Activated T-cell treated with anti-CD3 and anti-CD28 coated beads, Interleukin-2, amount 50 U/mL, for 4 hours (primary cell): Measurements from ENCODE around the gene AIP. TPM values are rescaled to one million over a fixed set of nuclear protein-coding genes. Genes with fewer than 3 reads are reported as not detected.

Experiments
- ATAC-seq, 2 donors: fragments of 200-7000 bp; cut with Tn5 transposase; one replicate each; pipeline ENCODE4 v1.10.0; 2021
- DNase-seq: peaks from one replicate; pipeline ENCODE4 v3.0.0-alpha.2; 2020
- H3K27me3 Mint-ChIP-seq: one replicate; pipeline ENCODE4 v1.8.0; 2021; ENCODE audit warnings: low read depth, mixed read lengths
- H3K36me3 Mint-ChIP-seq: one replicate; pipeline ENCODE4 v1.8.0; 2022; ENCODE audit warnings: mixed read lengths; ENCODE audit not compliant: insufficient read depth
- H3K4me1 Mint-ChIP-seq: one replicate; pipeline ENCODE4 v1.8.0; 2021; ENCODE audit warnings: low read depth, mixed read lengths
- H3K4me3 Mint-ChIP-seq: one replicate; pipeline ENCODE4 v1.8.0; 2021; ENCODE audit warnings: mild to moderate bottlenecking, moderate library complexity, mixed read lengths
- H3K9me3 Mint-ChIP-seq: one replicate; pipeline ENCODE4 v1.8.0; 2021; ENCODE audit warnings: mixed read lengths
- total RNA-seq, 3 donors: library from RNA; stranded (reverse); gene quantifications; one replicate each; pipeline ENCODE4 v1.2.1, GENCODE V29; 2021

Gene AIP
- total RNA-seq, 3 donors from 2014 or later = 156 to 183 (median 166) TPM

DNA sequence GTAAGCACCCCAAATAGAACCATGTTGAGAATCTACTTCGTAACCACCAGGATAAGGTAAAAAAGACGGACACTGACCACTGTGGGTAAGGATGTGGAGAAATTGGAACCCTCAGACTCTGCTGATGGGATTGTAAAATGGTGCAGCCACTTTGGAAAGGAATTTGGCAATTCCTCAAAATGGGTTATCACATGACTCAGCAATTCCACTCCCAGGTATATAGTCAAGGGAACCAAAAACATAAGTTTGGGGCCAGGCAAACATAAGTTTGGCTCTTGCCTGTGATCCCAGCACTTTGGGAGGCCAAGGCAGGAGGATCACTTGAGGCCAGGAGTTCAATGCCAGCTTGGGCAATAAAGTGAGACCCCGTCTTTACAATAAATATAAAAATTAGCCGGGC lies 45.5 kb downstream of the AIP start:
- H3K4me3 Mint-ChIP-seq = no peak overlapping the region
- no peaks in the 10 kb centered on the region for H3K9me3 Mint-ChIP-seq
- H3K4me1 Mint-ChIP-seq = no peaks in the 10 kb centered on the region
- ATAC-seq = no peak
- no peak for DNase-seq
- H3K27me3 Mint-ChIP-seq = peaks cover 3% of the 10 kb centered on the region
- H3K36me3 Mint-ChIP-seq = no peaks in the 10 kb centered on the region

DNA sequence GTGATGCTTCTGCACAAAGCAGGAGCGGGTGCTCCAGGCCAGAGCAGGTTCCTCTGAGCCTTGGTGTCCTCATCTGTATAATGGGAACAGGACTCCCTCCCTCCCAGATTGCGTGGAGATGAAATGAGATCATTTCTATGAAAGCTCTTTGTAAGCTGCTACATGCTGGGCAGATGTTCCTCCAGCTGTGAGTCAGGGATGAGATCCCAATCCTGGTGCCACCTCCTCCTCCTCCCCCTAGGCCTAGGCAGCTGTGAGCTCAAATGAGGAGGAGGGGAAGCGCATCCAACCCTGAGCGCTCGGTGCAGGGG lies 47.4 kb downstream of the AIP start:
- DNase-seq (no peak), ATAC-seq (no peak)
- Mint-ChIP-seq H3K4me3 (no peak overlapping the region), H3K9me3 (peaks cover 10% of the 10 kb centered on the region), H3K36me3 (no peaks in the 10 kb centered on the region), H3K4me1 (no peaks in the 10 kb centered on the region), H3K27me3 (peaks cover 6% of the 10 kb centered on the region)

DNA sequence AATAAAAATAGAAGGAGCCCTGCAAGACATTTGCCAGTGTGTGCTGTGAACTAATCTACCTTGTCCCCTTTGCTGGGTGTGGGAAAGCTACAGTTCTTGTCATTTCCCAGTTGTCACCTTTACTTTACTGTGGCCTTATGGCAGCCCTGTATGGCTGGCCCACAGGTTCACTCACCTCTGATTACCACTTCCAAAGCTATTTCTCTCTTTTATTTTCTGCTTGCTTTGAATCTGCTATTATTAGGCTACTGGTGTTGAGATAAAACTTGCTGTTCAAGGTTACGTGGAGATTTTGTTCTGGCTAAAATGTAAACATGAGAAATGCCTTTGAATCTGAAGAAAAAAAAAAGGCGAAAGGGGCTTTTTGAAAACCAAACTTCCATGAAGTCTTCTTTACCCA lies 50.1 kb downstream of the AIP start:
- no peaks in the 10 kb centered on the region for H3K36me3 Mint-ChIP-seq
- peaks cover 10% of the 10 kb centered on the region for H3K9me3 Mint-ChIP-seq
- H3K4me3 Mint-ChIP-seq = no peak overlapping the region
- H3K27me3 Mint-ChIP-seq = peaks cover 6% of the 10 kb centered on the region
- no peaks in the 10 kb centered on the region for H3K4me1 Mint-ChIP-seq
- DNase-seq (no peak), ATAC-seq (no peak)

DNA sequence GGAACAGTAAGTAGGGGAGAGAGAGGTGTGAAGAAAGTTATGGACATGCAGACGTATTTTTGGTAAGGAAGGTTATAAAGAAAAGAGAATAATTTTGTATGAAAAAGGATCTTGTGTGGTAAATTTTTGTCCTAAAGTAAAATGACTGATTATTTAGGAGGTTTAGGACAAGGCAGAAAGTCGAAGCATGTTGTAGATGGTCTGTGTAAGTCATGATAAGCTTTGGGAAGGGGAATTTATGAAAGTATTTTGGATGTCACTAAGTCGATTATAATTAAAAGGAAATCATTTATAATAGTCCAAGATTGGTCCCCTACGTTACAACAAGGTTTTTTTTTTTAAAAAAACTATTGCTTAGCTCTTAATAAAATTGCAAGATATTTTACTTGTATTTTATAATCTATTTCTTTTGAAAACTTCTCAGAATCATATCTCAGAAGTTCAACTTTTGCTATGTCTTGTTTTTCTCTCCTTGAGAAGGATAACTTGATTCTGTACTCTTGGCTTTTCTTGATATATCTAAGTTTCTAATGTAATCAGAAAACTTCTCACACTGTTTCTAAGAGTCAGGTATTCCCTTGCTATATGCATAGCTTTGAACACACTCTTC lies 51.3 kb downstream of the AIP start:
- DNase-seq = no peak

DNA sequence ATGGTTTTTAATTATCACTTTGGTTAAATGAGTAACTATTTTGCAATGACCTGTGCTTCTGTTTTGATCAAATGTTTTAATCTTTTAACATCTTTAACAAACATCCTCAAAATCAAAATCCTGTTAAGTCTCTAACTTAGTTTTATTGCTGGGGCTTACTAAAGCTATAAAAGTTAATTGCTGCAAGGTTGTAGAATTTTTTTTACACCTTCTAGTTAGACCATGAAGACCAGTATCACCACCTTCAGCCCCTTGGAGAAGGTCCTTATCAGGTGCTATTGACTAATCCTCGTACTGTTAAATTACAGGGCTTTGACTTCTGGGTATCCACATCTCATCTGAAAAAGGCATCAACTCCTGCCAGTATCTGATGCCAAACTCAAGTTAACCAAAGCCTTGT lies 52.7 kb downstream of the AIP start:
- DNase-seq (no peak), ATAC-seq (no peak)
- Mint-ChIP-seq H3K4me1 (no peaks in the 10 kb centered on the region), H3K4me3 (no peak overlapping the region), H3K9me3 (peaks cover 10% of the 10 kb centered on the region), H3K27me3 (peaks cover 3% of the 10 kb centered on the region), H3K36me3 (no peaks in the 10 kb centered on the region)

More for the DNA sequence above, 51.3 kb downstream of the AIP start:
- no peaks in the 10 kb centered on the region for H3K4me1 Mint-ChIP-seq
- no peak overlapping the region for H3K4me3 Mint-ChIP-seq
- H3K36me3 Mint-ChIP-seq = no peaks in the 10 kb centered on the region
- H3K27me3 Mint-ChIP-seq = peaks cover 5% of the 10 kb centered on the region
- no peak for ATAC-seq
- peaks cover 10% of the 10 kb centered on the region for H3K9me3 Mint-ChIP-seq

DNA sequence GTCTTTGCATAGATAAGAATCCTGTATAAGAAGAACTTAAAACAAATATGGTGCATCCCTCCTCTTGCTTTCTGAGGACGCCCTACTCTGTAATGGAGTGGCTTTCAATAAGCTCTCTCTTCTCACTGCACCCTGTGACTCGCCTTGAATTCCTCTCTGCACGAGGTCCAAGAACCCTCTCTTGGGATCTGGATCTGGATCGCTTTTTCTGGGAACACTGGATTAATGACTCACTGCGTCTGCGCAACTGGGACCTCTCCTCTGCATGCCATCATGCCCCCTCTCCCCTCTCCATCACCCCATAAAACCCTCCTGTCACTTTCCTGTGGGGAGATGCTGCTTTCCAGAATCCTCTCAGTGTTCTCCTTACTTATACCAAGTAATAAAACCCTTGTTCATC lies 55.5 kb downstream of the AIP start:
- Mint-ChIP-seq H3K4me3 (no peak overlapping the region), H3K36me3 (no peaks in the 10 kb centered on the region), H3K4me1 (no peaks in the 10 kb centered on the region), H3K27me3 (peaks cover 3% of the 10 kb centered on the region), H3K9me3 (peaks cover 10% of the 10 kb centered on the region)
- DNase-seq (no peak), ATAC-seq (no peak)

DNA sequence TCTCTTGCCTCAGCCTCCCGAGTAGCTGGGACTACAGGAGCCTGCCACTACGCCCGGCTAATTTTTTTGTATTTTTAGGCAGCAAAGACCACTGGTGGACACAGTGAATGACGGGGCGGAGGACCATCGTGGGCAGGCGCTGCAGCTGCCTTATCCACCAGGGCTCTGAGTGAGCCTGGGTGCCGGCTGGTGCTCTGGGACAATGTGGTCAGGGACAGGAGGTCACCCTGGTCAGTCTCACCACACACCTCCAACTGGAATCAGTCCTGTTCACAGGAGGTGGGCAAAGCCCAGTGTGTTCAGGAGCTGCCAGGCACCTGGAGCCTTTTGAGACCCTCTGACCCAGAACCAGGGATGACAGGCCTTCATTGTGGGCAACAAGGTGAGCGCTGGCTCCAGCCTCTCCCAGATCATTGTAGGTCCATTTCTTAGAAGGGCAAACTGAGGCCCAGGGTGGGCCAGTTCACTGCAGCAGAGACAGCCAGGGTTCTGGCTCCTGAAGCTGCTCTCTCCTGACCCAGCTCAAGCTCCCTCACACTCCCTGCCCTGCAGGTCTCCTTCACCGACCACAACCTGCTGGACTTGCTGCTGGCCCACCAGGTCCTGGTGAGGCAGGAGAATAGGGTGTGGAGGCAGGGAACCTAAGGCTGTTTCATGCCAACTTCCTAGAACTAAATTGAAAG lies 56.1 kb downstream of the AIP start:
- H3K4me3 Mint-ChIP-seq = no peak overlapping the region
- H3K9me3 Mint-ChIP-seq = peaks cover 5% of the 10 kb centered on the region
- DNase-seq (no peak), ATAC-seq (no peak)
- no peaks in the 10 kb centered on the region for H3K36me3 Mint-ChIP-seq
- peaks cover under 1% of the 10 kb centered on the region for H3K27me3 Mint-ChIP-seq
- H3K4me1 Mint-ChIP-seq = no peaks in the 10 kb centered on the region

DNA sequence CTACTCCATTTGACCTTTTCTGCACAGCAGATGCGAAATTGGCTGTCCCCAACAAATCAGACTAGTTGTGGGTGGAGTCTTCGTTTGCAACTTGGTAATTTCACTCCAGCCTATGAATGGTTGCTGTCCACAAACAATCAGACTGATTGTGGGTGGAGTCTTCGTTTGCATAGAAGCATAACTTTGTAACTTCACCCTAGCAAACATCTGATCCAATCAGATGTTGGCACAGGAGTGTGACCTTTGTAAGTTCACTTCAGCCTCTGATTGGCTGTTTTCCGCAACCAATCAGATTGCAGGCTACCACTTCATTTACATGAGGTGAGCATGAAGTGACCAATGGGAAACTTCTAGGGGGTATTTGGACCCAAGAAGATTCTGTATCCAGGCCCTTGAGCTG lies 56.7 kb downstream of the AIP start:
- ATAC-seq (no peak), DNase-seq (no peak)
- H3K4me1 Mint-ChIP-seq = no peaks in the 10 kb centered on the region
- H3K27me3 Mint-ChIP-seq = no peaks in the 10 kb centered on the region
- peaks cover 1% of the 10 kb centered on the region for H3K9me3 Mint-ChIP-seq
- no peaks in the 10 kb centered on the region for H3K36me3 Mint-ChIP-seq
- no peak overlapping the region for H3K4me3 Mint-ChIP-seq

Other genes starting within 250 kb of the AIP start
- gene GRK2, start 216.6 kb upstream of the AIP start, total RNA-seq = 100 to 1,000 TPM; 152 to 172 (median 171) TPM
- gene ANKRD13D, start 193.7 kb upstream of the AIP start, total RNA-seq = 10 to 100 TPM; 67.7 to 75.4 (median 69.8) TPM
- 1 to 10 TPM; 4.8 to 7.2 (median 6.6) TPM for gene SSH3, start 179.5 kb upstream of the AIP start, total RNA-seq
- 10 to 100 TPM; 16.4 to 23.8 (median 22.0) TPM for gene POLD4, start 129.5 kb upstream of the AIP start, total RNA-seq
- 1 to 10 TPM in 2 of 3 donors, under 1 TPM in 1; 0.56 to 1.5 (median 1.4) TPM for gene CLCF1, start 109.4 kb upstream of the AIP start, total RNA-seq
- 10 to 100 TPM; 36.2 to 40.0 (median 36.2) TPM for gene RAD9A, start 91.0 kb upstream of the AIP start, total RNA-seq
- 100 to 1,000 TPM; 262 to 265 (median 264) TPM for gene PPP1CA, start 81.2 kb upstream of the AIP start, total RNA-seq
- 10 to 100 TPM; 63.5 to 90.1 (median 68.5) TPM for gene TBC1D10C, start 78.9 kb upstream of the AIP start, total RNA-seq
- 1 to 10 TPM; 1.4 to 2.2 (median 1.5) TPM for gene CARNS1, start 67.3 kb upstream of the AIP start, total RNA-seq
- gene RPS6KB2, start 54.5 kb upstream of the AIP start, total RNA-seq = 10 to 100 TPM; 90.3 to 97.2 (median 92.7) TPM
- 100 to 1,000 TPM in 2 of 3 donors, 10 to 100 TPM in 1; 61.5 to 114 (median 108) TPM for gene PTPRCAP, start 45.3 kb upstream of the AIP start, total RNA-seq
- gene CORO1B, start 39.5 kb upstream of the AIP start, total RNA-seq = 100 to 1,000 TPM in 2 of 3 donors, 10 to 100 TPM in 1; 97.5 to 139 (median 114) TPM
- not detected for gene GPR152, start 30.3 kb upstream of the AIP start, total RNA-seq
- 1 to 10 TPM in 2 of 3 donors, under 1 TPM in 1; 0.48 to 1.5 (median 1.1) TPM for gene CABP4, start 27.7 kb upstream of the AIP start, total RNA-seq
- gene TMEM134, start 13.8 kb upstream of the AIP start, total RNA-seq = 10 to 100 TPM; 31.1 to 36.3 (median 32.9) TPM
- gene PITPNM1, start 22.3 kb downstream of the AIP start, total RNA-seq = 100 to 1,000 TPM in 1 of 3 donors, 10 to 100 TPM in 2; 88.8 to 118 (median 96.4) TPM
- 10 to 100 TPM; 79.1 to 89.1 (median 86.2) TPM for gene CDK2AP2, start 25.1 kb downstream of the AIP start, total RNA-seq
- not detected for gene CABP2, start 40.4 kb downstream of the AIP start, total RNA-seq
- gene GSTP1, start 100.8 kb downstream of the AIP start, total RNA-seq = 100 to 1,000 TPM; 363 to 446 (median 421) TPM
- 100 to 1,000 TPM; 338 to 353 (median 350) TPM for gene NDUFV1, start 123.9 kb downstream of the AIP start, total RNA-seq
- 10 to 100 TPM; 10.2 to 14.4 (median 12.6) TPM for gene NUDT8, start 146.9 kb downstream of the AIP start, total RNA-seq
- gene TBX10, start 156.7 kb downstream of the AIP start, total RNA-seq = not detected
- under 1 TPM in 1 of 3 donors, not detected in 2; 0.37 TPM for gene ACY3, start 167.7 kb downstream of the AIP start, total RNA-seq
- not detected for gene ALDH3B2, start 191.6 kb downstream of the AIP start, total RNA-seq